NCI-H1694 (cell line): Measurements from ENCODE around the gene CATSPER4.
A peak's percentile ranks its signal among the peaks of the same experiment; 100 is the strongest.

Source experiments
- DNase-seq: peaks from one replicate; lab custom pipeline; 2025; lab: John Stamatoyannopoulos, UW

CATSPER4 gene

DNA sequence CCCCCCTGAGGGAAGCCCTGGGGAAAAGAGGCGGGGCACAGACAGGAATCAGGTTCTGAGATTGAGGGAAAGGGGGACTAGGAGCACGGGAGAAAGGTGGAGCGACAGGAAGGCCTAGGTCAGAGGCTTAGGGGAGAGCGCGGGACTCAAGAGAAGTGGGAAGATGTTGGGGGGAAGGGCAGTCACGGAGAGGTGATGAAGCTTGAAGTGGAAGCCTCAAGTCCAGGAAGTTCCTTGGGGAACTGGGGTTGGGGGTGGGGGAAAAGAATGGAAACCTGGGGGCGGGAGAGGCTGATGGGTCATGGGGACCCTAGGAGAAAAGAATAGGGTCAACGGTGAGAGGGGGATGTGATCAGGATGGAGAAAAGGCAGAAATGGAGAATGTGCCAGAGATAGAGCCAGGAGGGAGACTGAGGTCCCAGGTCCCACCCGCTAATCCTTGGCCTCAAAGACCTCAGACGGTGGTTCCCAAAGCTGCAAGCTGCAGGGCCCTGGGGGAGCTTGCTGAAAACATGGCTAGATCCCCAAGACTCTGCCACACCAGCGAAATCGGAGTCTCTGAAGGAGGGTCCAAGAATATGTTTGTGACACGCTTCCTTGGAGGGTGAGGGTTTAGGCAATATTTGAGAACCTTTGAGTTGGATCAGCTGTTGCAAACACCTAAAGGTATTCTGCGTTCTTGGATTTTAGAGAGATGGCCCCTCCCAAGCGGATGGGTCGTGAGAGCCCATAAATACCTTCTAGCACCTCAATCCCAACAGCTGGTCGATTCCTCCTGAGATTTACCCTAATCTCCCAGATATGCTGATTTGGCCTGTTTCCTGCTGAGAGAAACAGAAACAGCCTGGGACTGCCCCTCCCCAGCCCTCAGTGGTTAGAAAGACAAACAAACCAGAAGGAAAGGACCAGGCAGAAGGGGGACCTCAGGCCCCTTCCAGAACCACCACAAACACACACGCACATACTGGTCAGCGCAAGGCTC, 25.2 kb upstream of the CATSPER4 start:
- no peak for DNase-seq

DNA sequence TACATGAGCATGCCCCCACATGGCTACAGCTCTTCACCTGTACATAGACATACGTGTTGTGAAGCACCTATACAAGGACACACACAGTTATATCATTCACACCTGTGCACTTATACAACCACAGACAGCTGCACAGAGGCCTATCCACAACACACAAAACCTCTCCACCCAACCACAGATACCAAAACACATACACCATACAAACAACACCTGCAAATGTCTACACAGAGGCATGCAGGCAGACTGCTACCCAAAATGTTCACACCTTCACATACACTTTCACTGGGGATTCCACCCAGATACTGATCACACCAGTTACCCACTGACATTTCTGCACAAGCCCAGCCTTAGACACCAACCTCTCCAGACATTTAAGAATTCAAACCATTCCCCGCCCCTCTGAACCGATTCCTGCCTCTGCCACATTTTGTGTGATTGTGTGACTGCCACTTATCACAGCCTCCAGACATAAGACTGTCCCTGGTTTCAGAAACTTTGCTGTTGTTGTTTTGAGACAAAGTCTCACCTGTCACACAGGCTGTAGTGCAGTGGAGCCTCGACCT, 23.6 kb upstream of the CATSPER4 start:
- no peak for DNase-seq

DNA sequence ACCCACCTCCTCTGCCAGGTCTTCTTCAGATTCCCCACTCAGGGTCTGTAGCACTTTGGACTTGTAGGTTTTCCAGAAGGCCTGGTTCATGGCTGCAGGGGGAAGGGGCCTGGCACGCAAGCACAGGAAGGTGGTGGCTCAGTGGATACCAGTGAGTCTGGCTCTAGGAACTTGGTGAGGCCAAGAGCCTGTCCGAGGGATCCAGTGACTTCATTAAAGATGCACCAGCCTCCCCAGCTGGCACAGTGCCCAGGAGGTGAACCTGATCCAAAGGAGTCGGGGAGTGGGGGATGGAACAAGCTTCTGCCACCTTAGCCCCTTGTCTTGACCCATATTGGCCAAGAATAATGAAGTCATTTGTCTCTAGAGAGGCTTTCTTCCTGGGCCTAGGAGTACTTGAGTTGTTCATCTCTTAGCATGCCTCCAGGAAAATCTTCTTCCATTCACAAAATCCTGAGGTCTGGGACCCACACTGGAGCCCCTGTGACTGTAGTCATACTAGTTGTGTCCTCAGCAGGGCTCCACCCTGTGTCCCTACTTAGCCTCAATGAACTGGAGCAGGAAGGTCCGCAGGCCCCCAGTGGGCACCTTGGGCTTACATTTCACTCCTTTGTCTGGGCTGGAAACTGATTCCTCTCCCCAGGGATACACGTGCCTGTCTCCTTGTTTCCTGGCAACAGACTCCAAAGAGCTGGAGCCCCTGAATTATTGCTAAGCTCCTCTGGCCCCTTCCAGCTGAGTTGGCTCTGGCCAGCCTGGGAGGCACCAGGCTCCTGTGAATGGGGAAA, 21.8 kb upstream of the CATSPER4 start, which contains the start of gene C1orf232:
Gene C1orf232 (minus strand): TSS at position 554 of the 788 bp plus-strand sequence. CDS start 464 bp downstream, at position 90.
- no peak for DNase-seq

DNA sequence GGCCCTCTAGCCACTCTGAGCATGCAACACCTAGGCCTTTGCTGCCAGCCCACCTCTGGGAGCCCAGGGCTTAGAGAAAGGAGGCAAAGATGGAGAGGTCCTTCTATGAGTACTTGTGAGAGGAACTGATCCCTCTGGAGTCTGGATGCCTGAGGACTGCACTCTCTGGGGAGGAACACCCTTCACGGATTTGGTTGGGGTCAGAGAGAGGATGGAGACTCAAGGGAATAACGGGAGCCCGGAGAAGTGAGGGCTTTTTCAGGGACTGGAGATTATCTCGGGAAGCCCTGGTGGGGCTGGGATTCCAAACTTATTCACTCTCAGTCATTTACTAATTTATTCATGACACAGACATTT, 21.2 kb upstream of the CATSPER4 start:
- no peak for DNase-seq

DNA sequence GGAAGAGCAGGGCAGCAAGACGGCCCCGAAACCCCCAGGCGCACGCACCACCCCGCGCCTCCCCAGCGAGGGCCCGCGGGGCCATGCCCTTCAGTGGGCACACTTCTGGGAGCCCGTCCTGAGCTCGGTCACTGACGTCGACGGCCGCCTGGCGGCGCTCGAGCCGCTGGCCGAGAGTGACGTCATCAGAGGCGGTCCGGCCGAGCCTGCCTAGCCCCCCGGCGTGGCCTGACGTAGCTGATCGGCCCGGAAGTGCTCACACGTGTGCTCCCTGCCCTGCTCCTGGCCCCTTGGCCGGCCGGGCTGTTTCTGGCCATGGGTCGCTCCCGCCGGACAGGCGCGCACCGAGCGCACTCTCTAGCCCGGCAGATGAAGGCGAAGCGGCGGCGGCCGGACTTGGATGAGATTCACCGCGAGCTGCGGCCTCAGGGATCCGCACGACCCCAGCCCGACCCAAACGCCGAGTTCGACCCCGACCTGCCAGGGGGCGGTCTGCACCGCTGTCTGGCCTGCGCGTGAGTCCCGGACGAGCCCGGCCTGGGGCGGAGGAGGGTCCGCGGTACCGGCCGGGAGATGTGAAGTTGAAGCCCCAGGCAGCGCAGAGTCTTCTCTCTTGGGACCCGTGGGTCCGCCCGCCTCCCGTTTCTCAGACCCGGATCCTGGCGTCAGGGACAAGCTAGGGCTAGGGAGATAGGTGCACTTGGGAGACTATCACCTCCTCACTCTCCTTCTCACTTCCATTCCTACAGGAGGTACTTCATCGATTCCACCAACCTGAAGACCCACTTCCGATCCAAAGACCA, 20.5 kb upstream of the CATSPER4 start, which contains the start of gene ZNF593:
Gene ZNF593 (plus strand): TSS at position 240 of the 803 bp plus-strand sequence. CDS start 76 bp downstream, at position 316.
- DNase-seq, result peak; percentile 52

DNA sequence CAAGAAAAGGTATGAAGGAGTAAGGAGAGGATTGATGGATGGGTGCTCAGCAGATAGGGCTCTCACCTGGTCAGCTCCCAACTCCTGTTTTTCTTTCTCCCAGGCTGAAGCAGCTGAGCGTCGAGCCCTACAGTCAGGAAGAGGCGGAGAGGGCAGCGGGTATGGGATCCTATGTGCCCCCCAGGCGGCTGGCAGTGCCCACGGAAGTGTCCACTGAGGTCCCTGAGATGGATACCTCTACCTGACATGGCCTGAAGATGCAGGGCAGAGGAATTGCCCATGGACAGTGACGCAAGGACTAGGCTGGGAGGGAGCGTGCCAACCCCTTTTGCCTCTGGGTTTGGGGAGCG, 20.0 kb upstream of the CATSPER4 start:
- no peak for DNase-seq

DNA sequence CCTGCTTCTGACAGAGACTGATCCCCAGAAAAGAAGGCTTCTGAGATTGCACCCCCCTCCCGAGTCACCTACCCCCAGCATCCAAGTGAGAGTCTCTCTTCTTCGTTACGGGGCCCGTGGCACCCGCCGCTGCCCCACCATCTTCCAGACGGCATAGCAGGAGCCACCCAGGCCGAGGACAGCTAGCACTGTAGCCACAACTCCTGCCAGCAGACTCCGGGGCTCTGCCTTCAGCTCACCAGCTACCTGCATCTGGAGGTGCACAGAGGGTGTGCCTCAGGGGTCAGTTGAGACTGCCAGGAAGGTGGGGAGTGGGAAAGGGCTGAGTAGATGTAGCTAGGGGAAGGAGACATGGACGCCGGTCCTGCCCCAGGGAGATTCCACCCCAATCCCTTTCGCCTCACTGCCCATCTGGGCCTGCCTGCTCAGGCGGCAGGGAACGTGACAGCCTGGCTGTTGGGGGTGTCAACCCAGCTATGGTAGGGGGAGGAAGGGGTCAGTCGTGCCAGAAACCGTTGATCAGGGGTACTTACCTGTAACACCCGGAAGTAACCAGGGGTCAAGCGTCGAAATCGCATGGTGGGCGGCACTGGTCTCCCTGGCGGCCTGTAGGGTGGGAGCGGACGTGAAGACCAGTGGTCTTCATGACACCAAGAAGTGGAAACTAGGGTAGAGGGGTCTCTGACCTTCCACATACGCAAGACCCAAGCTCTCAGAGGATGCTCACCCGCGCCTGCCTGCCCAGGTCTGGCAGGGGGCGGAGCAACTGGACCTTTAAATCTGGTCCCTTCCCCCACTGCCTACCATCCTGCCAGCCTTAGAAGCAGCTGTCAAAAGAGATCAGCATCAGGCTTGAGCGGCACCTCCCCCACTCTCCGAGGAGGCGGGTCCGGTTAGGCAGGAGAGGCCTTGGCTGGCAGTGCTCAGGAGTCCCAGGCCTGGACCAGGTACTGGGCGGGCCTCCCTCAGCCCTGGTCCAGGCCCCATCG, 19.0 kb upstream of the CATSPER4 start, which contains the start of gene ZNF593OS:
Gene ZNF593OS (minus strand): TSS at position 749 of the 989 bp plus-strand sequence. CDS start 171 bp downstream, at position 578.
- DNase-seq, result no peak

DNA sequence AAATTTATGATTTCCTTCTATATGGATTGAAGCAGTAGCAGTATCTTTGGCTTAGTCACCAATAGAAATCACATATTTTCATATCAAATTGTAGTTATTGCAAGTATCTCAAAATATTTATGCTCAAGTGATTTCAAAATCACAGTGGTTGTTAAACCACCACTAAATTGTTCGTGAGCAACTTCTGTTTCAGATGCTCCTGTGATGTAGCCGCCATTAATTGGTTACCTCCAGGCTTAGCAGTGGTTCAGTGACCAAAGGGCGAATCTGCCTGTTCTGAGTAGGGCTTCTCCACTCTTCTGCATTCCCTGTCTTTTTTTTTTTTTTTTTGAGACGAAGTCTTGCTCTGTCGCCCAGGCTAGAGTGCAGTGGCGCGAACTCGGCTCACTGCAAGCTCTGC, 15.1 kb upstream of the CATSPER4 start:
- DNase-seq, result no peak

DNA sequence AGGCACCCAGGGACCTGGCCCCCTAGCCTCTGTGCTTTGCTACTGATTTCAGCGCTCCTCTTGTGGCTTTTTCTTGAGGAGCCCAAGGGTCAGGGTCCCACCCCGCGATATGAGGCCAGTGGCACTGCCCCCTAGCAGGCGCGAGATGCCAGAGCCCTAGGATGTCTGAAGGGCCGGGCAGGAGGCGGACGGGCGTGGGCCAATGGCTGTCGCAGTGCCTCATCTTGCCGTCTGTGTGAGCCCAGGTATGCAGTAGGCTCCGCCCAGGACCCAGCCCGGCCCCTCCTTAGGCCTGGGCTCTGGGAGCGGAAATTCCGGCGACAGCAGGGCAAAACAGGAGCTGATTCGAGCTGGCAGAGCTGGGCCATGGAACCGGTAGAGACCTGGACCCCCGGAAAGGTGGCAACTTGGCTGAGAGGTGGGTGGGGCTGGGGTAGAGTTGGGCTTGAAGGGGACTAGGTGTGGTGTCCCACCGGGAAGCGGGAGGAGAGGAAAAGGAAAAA, 13.2 kb upstream of the CATSPER4 start, which contains the start of gene CNKSR1:
Gene CNKSR1 (plus strand): TSS at position 310 of the 503 bp plus-strand sequence. CDS start 57 bp downstream, at position 367.
- DNase-seq, result no peak

DNA sequence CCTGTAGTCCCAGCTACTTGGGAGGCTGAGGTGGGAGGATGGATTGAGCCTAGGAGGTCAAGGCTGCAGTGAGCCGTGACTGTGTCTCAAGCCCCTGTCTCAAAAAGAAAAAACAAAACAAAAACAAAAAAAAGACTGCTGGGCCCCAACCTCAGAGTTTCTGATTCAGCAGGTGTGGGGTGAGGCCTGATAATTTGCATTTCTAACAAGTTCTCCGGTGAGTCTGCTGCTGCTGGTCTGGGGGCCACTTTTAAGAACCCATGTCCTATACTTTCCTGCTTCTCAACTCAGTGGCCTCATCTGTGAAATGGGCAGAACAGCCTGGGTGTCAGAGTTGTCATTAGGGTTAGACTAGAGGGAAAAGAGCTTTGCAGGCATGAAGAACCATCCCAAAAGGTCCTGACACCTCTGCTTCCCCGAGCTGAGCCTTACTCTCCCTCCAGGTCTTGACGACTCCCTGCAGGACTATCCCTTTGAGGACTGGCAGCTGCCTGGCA, 10.3 kb upstream of the CATSPER4 start:
- DNase-seq, result no peak

DNA sequence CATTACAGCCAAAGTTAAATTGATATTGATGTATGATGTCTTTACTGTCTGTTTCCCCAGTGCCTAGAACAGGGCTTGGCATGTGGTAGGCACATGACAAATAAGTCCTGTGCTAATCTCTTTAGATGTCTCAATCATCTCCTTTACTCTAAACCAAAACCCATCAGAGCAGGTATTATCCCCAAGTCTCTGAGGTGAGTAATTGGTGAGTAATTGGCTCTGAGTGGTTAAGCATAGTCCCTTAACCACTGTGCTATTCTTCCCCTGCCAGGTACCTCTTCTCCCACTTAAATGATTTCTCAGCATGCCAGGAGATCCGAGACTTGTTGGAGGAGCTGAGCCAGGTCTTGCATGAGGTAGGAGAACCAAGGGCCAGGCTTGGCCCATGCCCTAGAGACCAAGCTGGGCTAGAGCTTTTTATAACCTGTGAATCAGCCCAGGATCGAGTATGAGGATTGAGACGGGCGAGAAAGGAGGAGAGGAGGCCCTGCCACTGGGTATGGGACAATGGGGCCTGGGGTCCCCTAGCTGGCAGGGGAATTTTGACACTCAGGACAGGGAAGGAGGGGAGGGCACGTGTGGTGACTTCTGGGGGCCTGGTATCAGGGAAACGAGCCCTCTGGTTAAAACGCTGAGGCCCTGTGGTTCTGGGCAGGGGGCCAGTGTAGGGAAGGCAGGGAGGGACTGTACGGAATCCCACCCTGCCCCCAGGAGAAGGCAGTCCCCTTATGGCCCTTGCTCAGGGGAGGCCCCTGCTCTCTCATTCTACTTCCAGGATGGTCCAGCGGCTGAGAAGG, 8.6 kb upstream of the CATSPER4 start:
- DNase-seq, result no peak

DNA sequence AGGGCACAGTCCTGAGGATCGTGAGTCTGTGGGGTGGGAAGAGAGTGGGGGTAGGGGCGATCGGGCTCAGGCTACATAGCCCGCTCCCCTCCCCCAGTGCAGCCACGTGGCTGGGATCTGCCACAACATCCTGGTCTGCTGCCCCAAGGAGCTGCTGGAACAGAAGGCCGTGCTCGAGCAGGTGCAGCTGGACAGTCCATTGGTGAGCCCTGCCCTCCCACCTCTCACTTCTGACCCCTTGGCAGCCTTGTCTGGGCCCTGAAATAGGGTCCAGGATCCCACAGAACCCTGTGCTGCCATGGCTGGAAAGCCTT, 8.1 kb upstream of the CATSPER4 start:
- no peak for DNase-seq

DNA sequence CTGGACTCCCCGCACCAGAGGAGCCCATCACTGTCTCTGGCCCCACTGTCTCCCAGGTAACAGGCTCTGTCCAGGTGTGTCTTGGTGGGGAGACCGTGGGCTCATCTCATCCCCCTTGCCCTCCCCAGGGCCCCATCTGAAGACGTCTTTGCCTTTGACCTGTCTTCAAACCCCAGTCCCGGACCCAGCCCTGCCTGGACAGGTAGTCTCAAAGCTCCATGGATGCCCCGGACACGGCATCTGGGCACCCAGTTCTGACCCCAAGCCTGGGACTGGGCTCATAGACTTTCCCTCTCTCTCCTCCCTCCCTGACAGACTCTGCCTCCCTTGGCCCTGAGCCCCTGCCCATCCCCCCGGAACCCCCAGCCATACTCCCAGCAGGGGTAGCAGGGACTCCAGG, 6.3 kb upstream of the CATSPER4 start:
- DNase-seq, result no peak

DNA sequence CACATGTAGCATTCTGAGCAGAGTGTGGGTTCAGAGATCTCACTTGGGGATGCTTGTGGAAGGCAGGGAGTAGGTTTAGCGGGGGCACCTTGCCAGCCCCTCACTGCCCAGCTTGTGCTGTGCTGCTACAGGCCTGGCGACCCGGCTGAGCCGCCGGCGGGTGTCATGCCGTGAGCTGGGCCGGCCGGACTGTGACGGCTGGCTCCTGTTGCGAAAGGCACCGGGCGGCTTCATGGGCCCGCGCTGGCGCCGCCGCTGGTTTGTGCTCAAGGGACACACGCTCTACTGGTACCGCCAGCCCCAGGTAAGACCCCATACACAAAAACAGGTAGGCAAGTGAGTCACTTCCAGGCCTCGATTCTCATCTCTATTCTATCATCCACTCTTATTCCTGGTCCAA, 5.5 kb upstream of the CATSPER4 start:
- DNase-seq, result no peak

DNA sequence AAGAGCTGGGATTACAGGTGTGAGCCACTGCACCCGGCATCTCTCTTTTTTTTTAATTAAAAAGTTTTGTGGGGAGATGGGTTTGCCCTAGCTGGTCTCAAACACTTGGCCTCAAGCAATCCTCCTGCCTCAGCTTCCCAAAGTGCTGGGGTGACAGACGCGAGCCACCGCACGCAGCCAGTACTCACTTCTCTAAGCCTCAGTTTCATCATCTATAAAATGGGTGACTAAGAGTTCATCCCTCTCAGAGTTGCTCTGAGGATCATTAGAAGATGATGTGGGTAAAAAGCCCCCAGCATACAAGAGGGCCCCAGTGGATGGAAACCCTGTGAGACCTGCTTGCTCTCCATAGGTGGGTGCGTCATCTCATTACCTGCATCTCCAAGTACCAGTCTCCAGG, 2.5 kb upstream of the CATSPER4 start:
- no peak for DNase-seq

DNA sequence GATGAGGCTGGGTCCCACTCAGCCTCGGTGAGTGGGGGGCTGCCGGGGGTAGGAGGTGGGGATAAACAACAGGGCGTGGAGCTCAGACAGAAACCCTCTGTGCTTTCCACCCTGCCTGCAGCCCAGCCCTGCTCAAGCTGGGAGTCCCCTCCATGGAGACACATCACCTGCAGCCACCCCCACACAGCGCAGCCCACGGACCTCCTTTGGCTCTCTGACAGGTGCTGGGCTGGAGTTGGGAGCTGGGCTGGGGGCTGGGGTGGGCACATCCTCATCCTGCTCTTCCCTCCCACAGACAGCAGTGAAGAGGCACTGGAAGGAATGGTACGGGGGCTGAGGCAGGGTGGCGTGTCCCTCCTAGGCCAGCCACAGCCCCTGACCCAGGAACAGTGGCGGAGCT, 1.9 kb upstream of the CATSPER4 start:
- DNase-seq, result no peak

DNA sequence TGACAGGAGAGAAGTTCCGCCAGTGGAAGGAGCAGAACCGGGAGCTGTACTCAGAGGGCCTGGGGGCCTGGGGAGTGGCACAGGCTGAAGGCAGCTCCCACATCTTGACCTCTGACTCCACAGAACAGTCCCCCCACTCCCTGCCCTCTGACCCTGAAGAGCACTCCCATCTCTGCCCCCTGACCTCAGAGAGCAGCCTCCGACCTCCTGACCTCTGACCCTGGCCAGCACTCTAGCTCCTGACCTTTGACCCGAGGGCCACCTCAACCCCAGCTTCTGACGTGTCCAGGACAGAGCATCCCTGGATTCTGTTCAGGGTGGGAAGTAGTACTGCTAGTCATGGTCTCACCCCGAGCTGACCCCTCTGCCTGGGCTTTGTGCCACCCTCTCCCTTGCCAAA, 1.1 kb upstream of the CATSPER4 start:
- no peak for DNase-seq

DNA sequence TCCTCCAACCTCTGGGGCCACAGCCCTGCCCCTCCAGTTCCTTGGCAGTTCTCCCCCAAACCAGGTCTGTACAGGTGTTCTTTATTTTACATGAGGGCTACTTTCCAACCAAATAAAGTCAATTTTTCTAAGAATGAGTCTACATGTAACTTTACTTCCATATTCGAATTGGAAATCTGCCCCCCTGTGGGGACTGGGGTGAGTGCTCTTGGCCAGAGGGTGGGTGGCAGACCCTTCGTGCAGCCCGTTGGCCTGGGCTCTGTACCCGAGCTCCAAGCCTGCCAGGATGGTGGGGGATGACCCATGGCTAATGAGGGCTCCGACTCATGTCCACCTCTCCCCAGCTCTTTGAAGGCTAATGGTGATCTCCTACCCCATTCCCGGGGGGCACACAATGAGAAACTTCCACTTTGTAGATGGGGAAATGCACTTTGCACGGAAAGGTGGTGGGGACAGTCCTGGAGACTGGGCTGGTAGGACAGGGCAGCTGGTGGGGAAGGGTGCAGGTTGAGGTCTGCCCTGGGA, 589 bp upstream of the CATSPER4 start:
- DNase-seq, result no peak

DNA sequence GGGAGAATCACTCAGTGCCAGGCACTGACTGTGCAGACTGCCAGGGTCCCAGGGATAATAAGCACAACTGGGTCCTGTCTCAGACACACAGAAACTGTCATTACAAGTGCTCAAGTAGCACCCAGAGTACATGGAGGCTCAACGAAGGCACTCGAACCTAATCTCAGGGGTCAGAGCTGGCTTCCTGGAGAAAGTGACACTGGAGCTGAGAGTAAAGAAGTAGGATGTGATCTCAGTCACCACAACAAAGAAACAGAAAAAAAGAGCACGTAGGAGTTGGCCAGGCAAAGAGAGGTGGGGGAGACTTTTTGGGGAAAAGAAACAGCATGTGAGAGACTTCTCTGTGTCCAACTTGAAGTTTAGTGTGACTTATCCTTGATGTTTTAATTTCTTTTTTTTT, 1.3 kb downstream of the CATSPER4 start:
- DNase-seq, result no peak
